ENCODE data around the gene DGKB.

DGKB gene

GRCh38 chr7:14751461-14751860, 151.1 kb downstream of the DGKB start:
- no peak for DNase-seq

- no peak for DNase-seq
Measured at GRCh38 chr7:14748461-14748860, 154.1 kb downstream of the DGKB start.

- DNase-seq: no peak
Measured at GRCh38 chr7:14747701-14748100, 154.8 kb downstream of the DGKB start.

- DNase-seq: no peak
Measured at GRCh38 chr7:14745076-14745475, 157.5 kb downstream of the DGKB start.

- DNase-seq: no peak
Measured at GRCh38 chr7:14740606-14741005, 161.9 kb downstream of the DGKB start.

- no peak for DNase-seq
Measured at GRCh38 chr7:14739841-14740185, 162.7 kb downstream of the DGKB start.

GRCh38 chr7:14739168-14739840, 163.2 kb downstream of the DGKB start:
- no peak for DNase-seq

GRCh38 chr7:14738086-14738485, 164.5 kb downstream of the DGKB start:
- DNase-seq: no peak

GRCh38 chr7:14734839-14735321, 167.7 kb downstream of the DGKB start:
- DNase-seq: no peak

GRCh38 chr7:14720785-14721184, 181.8 kb downstream of the DGKB start:
- no peak for DNase-seq

GRCh38 chr7:14717816-14718215, 184.7 kb downstream of the DGKB start:
- no peak for DNase-seq

- DNase-seq: no peak
Measured at GRCh38 chr7:14717169-14717568, 185.4 kb downstream of the DGKB start.

- DNase-seq: no peak
Measured at GRCh38 chr7:14714161-14714728, 188.3 kb downstream of the DGKB start.

GRCh38 chr7:14698239-14698638, 204.3 kb downstream of the DGKB start:
- DNase-seq: no peak

GRCh38 chr7:14697684-14698083, 204.9 kb downstream of the DGKB start:
- no peak for DNase-seq

- DNase-seq: peak; percentile 7 to 66
Measured at GRCh38 chr7:14691597-14692203, 210.9 kb downstream of the DGKB start.

- DNase-seq: no peak
Measured at GRCh38 chr7:14691034-14691433, 211.5 kb downstream of the DGKB start.

- DNase-seq: no peak
Measured at GRCh38 chr7:14690486-14690885, 212.1 kb downstream of the DGKB start.

GRCh38 chr7:14690075-14690474, 212.5 kb downstream of the DGKB start:
- peak; percentile 19 to 59 for DNase-seq

GRCh38 chr7:14688208-14688607, 214.3 kb downstream of the DGKB start:
- no peak for DNase-seq

GRCh38 chr7:14687777-14688176, 214.8 kb downstream of the DGKB start:
- DNase-seq: no peak

GRCh38 chr7:14687241-14687640, 215.3 kb downstream of the DGKB start:
- no peak for DNase-seq

- DNase-seq: no peak
Measured at GRCh38 chr7:14685167-14685566, 217.4 kb downstream of the DGKB start.

- DNase-seq: no peak
Measured at GRCh38 chr7:14682910-14683465, 219.6 kb downstream of the DGKB start.

Data from inflammatory macrophage treated with lipopolysaccharide for 1 hour (primary cell).